WTC11 (cell line): ENCODE results near the gene CCDC121. TPM values are rescaled to one million over a fixed set of nuclear protein-coding genes. Genes with fewer than 3 reads are reported as not detected.
A peak's percentile ranks its signal among the peaks of the same experiment; 100 is the strongest.

Experiments
- ATAC-seq: fragments of 200-7000 bp; cut with Tn5 transposase; 2 replicates; pipeline ENCODE4 v1.10.0; 2021; ENCODE audit warnings: mild to moderate bottlenecking, moderate library complexity
- CTCF ChIA-PET: fragments of 300-600 bp; sonication (Branson Sonifier 250); formaldehyde crosslinking; loops from one replicate; lab custom pipeline; 2021; ENCODE audit warnings: antibody characterized with exemption; lab: Charles Lee
- POLR2A ChIA-PET: fragments of 350-600 bp; sonication (Branson Sonifier 250); formaldehyde crosslinking; loops from one replicate; lab custom pipeline; 2021; ENCODE audit warnings: antibody characterized with exemption; lab: Charles Lee
- DNase-seq: peaks from one replicate; pipeline ENCODE4 v3.0.0; 2021; ENCODE audit warnings: low spot score
- H3K27ac Mint-ChIP-seq: 2 replicates; pipeline ENCODE4 v1.8.0; 2021; ENCODE audit warnings: mixed read lengths
- H3K27me3 Mint-ChIP-seq: 2 replicates; pipeline ENCODE4 v1.8.0; 2021; ENCODE audit warnings: low read depth, mild to moderate bottlenecking, moderate library complexity, mixed read lengths
- H3K36me3 Mint-ChIP-seq: 2 replicates; pipeline ENCODE4 v1.8.0; 2021; ENCODE audit warnings: mixed read lengths
- H3K4me1 Mint-ChIP-seq: 2 replicates; pipeline ENCODE4 v1.8.0; 2022; ENCODE audit warnings: mixed read lengths
- H3K4me3 Mint-ChIP-seq: 2 replicates; pipeline ENCODE4 v1.8.0; 2021; ENCODE audit warnings: mild to moderate bottlenecking, moderate library complexity, mixed read lengths
- H3K9me3 Mint-ChIP-seq: 2 replicates; pipeline ENCODE4 v1.8.0; 2021; ENCODE audit warnings: mixed read lengths
- ATF6 ChIP-seq: sonication (generic); formaldehyde crosslinking; IDR thresholded peaks from 2 replicates; pipeline ENCODE4 v1.8.1; 2023; ENCODE audit warnings: mild to moderate bottlenecking, missing genetic modification reagents
- CDX4 ChIP-seq: fragments of 250-450 bp; sonication (Bioruptor Pico); IDR thresholded peaks from 2 replicates; pipeline ENCODE4 v1.9.0; 2021; ENCODE audit warnings: moderate library complexity, mild to moderate bottlenecking, inconsistent platforms, borderline replicate concordance
- CTCF ChIP-seq: fragments of 200-600 bp; IDR thresholded peaks from 2 replicates; pipeline ENCODE4 v1.8.0; 2022; ENCODE audit warnings: antibody characterized with exemption
- E2F1 ChIP-seq: sonication (generic); formaldehyde crosslinking; IDR thresholded peaks from 2 replicates; pipeline ENCODE4 v1.8.0; 2022; ENCODE audit warnings: mild to moderate bottlenecking, missing genetic modification reagents
- ELF4 ChIP-seq: sonication (generic); formaldehyde crosslinking; IDR thresholded peaks from 2 replicates; pipeline ENCODE4 v1.8.1; 2022; ENCODE audit warnings: low read depth, mild to moderate bottlenecking, moderate library complexity, missing genetic modification reagents
- ETV6 ChIP-seq: sonication (generic); formaldehyde crosslinking; IDR thresholded peaks from 2 replicates; pipeline ENCODE4 v1.8.1; 2022; ENCODE audit warnings: mild to moderate bottlenecking, missing genetic modification reagents
- GABPB1 ChIP-seq: sonication (generic); formaldehyde crosslinking; IDR thresholded peaks from 2 replicates; pipeline ENCODE4 v1.8.1; 2023; ENCODE audit warnings: mild to moderate bottlenecking, missing genetic modification reagents
- IRF2 ChIP-seq: sonication (generic); formaldehyde crosslinking; IDR thresholded peaks from 2 replicates; pipeline ENCODE4 v1.8.0; 2022; ENCODE audit warnings: low read depth, missing genetic modification reagents, borderline replicate concordance
- KAT7 ChIP-seq: sonication (generic); formaldehyde crosslinking; IDR thresholded peaks from 2 replicates; pipeline ENCODE4 v1.8.1; 2023; ENCODE audit warnings: missing genetic modification reagents, mild to moderate bottlenecking, borderline replicate concordance
- MYBL2 ChIP-seq: sonication (generic); formaldehyde crosslinking; IDR thresholded peaks from 2 replicates; pipeline ENCODE4 v1.8.1; 2023; ENCODE audit warnings: mild to moderate bottlenecking, moderate library complexity, missing genetic modification reagents
- NFYB ChIP-seq: sonication (generic); formaldehyde crosslinking; conservative IDR thresholded peaks from 2 replicates; pipeline ENCODE4 v1.8.0; 2022; ENCODE audit warnings: low read depth, missing genetic modification reagents
- NR1H2 ChIP-seq: sonication (generic); formaldehyde crosslinking; IDR thresholded peaks from 2 replicates; pipeline ENCODE4 v1.9.0; 2021; ENCODE audit warnings: mild to moderate bottlenecking, moderate library complexity, missing genetic modification reagents
- NR2C2 ChIP-seq: sonication (generic); formaldehyde crosslinking; IDR thresholded peaks from 2 replicates; pipeline ENCODE4 v1.8.0; 2022; ENCODE audit warnings: mild to moderate bottlenecking, missing genetic modification reagents
- OVOL2 ChIP-seq: fragments of 250-450 bp; sonication (Bioruptor Pico); IDR thresholded peaks from 2 replicates; pipeline ENCODE4 v1.9.0; 2021; ENCODE audit warnings: mild to moderate bottlenecking, borderline replicate concordance
- SP1 ChIP-seq: sonication (generic); formaldehyde crosslinking; conservative IDR thresholded peaks from 2 replicates; pipeline ENCODE4 v1.8.1; 2022; ENCODE audit warnings: missing genetic modification reagents
- TEAD4 ChIP-seq: sonication (generic); formaldehyde crosslinking; IDR thresholded peaks from 2 replicates; pipeline ENCODE4 v1.8.0; 2022; ENCODE audit warnings: mild to moderate bottlenecking, missing genetic modification reagents
- USF1 ChIP-seq: sonication (generic); formaldehyde crosslinking; IDR thresholded peaks from 2 replicates; pipeline ENCODE4 v1.8.0; 2022; ENCODE audit warnings: mild to moderate bottlenecking, missing genetic modification reagents
- ZNF219 ChIP-seq: sonication (generic); formaldehyde crosslinking; IDR thresholded peaks from 2 replicates; pipeline ENCODE4 v1.8.0; 2023; ENCODE audit warnings: missing genetic modification reagents, mild to moderate bottlenecking, borderline replicate concordance
- ZNF263 ChIP-seq: sonication (generic); formaldehyde crosslinking; IDR thresholded peaks from 2 replicates; pipeline ENCODE4 v1.8.1; 2022; ENCODE audit warnings: low read depth, mild to moderate bottlenecking, moderate library complexity, missing genetic modification reagents
- ZSCAN18 ChIP-seq: fragments of 250-450 bp; sonication (Bioruptor Pico); IDR thresholded peaks from 2 replicates; pipeline ENCODE4 v2.1.2; 2022; ENCODE audit warnings: mild to moderate bottlenecking, moderate library complexity
- total RNA-seq: library from RNA; stranded (reverse); gene quantifications from 3 replicates; pipeline ENCODE4 v1.2.3, GENCODE V29; 2021

The CCDC121 gene
- total RNA-seq, 1 experiment from 2014 or later, result 2.0 TPM

GRCh38 chr2:27664622-27665363 lies 36.0 kb upstream of the CCDC121 start:
- Mint-ChIP-seq H3K4me3 (peak overlapping the region; percentile 99), H3K9me3 (no peaks in the 10 kb centered on the region), H3K27me3 (no peaks in the 10 kb centered on the region), H3K4me1 (peaks cover 17% of the 10 kb centered on the region), H3K36me3 (peaks cover 42% of the 10 kb centered on the region), H3K27ac (peak overlapping the region; percentile 53; the same call in 1 of the 2 replicates)
- ChIA-PET POLR2A (no interaction called here), CTCF (no interaction called here)
- TF ChIP-seq TEAD4, result no peak
- no peak for TF ChIP-seq ZSCAN18 (CRISPR knock-in tag)
- no peak for ATAC-seq
- no peak for DNase-seq

GRCh38 chr2:27664154-27664574 lies 35.4 kb upstream of the CCDC121 start:
- TF ChIP-seq MYBL2 (CRISPR knock-in tag), result peak; percentile 9; the same call in 1 of the 2 replicates
- no peak for TF ChIP-seq CDX4 (CRISPR knock-in tag)
- no peak for TF ChIP-seq CTCF
- TF ChIP-seq IRF2, result no peak
- H3K27ac Mint-ChIP-seq, result peak overlapping the region; percentile 53; the same call in 1 of the 2 replicates
- no peaks in the 10 kb centered on the region for H3K9me3 Mint-ChIP-seq
- ATAC-seq (peak; percentile 40), DNase-seq (no peak)
- POLR2A ChIA-PET, result no interaction called here
- peaks cover 46% of the 10 kb centered on the region for H3K36me3 Mint-ChIP-seq
- H3K27me3 Mint-ChIP-seq, result no peaks in the 10 kb centered on the region
- peak overlapping the region; percentile 99 for H3K4me3 Mint-ChIP-seq
- H3K4me1 Mint-ChIP-seq, result peaks cover 17% of the 10 kb centered on the region
- CTCF ChIA-PET, result interaction anchor here (1.3 to 1.4 kb wide), 2 partner anchors 19 to 40 kb away, joined by 8 to 17 read pairs; no protein-coding TSS in a partner anchor

- Mint-ChIP-seq H3K9me3 (no peaks in the 10 kb centered on the region), H3K4me1 (peaks cover 17% of the 10 kb centered on the region), H3K36me3 (peaks cover 41% of the 10 kb centered on the region), H3K27ac (peak within 1 kb of the TSS; percentile 99), H3K4me3 (peak within 1 kb of the TSS; percentile 99), H3K27me3 (no peaks in the 10 kb centered on the region)
- POLR2A ChIA-PET, result no interaction called here
- ATAC-seq, result peak; percentile 83
- CTCF ChIA-PET, result interaction anchor here (0.6 to 1.4 kb wide), 3 partner anchors 20 to 89 kb away, joined by 3 to 17 read pairs (median 8); no protein-coding TSS in a partner anchor
- peak; percentile 66 for DNase-seq
- TF ChIP-seq GABPB1 (CRISPR knock-in tag) (peak; percentile 86), SP1 (CRISPR knock-in tag) (peak; percentile 7), ETV6 (CRISPR knock-in tag) (0 out of 2 replicates have a peak, but pooled peaks have one; percentile 53), USF1 (CRISPR knock-in tag) (peak; percentile 35; the same call in 1 of the 2 replicates), CDX4 (CRISPR knock-in tag) (no peak), NR2C2 (CRISPR knock-in tag) (peak; percentile 51; the same call in 1 of the 2 replicates), ATF6 (no peak), NFYB (CRISPR knock-in tag) (0 out of 2 replicates have a peak, but pooled peaks have one; percentile 18), ELF4 (CRISPR knock-in tag) (no peak), OVOL2 (no peak), KAT7 (no peak), E2F1 (CRISPR knock-in tag) (no peak), ZNF219 (CRISPR knock-in tag) (no peak), ZNF263 (CRISPR knock-in tag) (no peak), NR1H2 (CRISPR knock-in tag) (no peak)
Measured at GRCh38 chr2:27663285-27664153, 34.7 kb upstream of the CCDC121 start, which contains the start of the genes SLC4A1AP and SUPT7L. Gene SLC4A1AP (plus strand): TSS chr2:27663889. CDS start chr2:27663915, 26 bp downstream. Gene SUPT7L (minus strand): TSS chr2:27663614. CDS start chr2:27662192, 1,422 bp downstream.
